ENCODE measurements around the gene TPPP. TPM values are rescaled to one million over a fixed set of nuclear protein-coding genes. Genes with fewer than 3 reads are reported as not detected.

TPPP gene
- total RNA-seq, 1 experiment from 2014 or later, result 3.9 TPM

DNA sequence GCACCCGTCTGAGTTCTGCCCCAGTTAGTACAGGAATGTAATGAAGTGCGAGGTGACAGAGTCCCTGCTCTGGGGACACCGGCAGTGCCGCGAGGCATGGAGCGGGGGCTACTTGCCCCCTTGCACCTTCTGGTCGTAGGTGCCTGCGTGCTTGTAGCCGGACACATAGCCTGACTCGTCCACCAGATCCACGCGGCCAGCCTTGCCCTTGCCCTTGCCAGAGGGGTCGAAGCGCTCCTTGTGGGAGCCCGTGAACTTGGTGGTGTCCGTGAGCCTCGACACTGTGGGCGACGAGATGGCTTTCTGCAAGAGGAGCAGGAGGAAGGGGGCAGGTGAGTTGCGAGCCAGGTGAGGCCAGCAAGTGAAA is 28.2 kb downstream of the TPPP start:
- no peaks in the 10 kb centered on the region for H3K9me2 ChIP-seq (ENCODE audit: insufficient read depth)
- BruUV-seq (replicated peaks), result no TSS peak
- H2AFZ ChIP-seq (ENCODE audit: low read depth, low read length, poor library complexity, severe bottlenecking), result no peak overlapping the region
- peaks cover 5 to 34% of the 10 kb centered on the region in 2 experiments; a peak in 3 of 4 replicates for H3K4me1 ChIP-seq (ENCODE audit: control insufficient read depth in 1 of 2, insufficient read depth in 2 of 2, low read length in 2 of 2)
- H4K20me1 ChIP-seq (ENCODE audit: insufficient read depth), result no peaks in the 10 kb centered on the region
- H3K4me2 ChIP-seq (ENCODE audit: low read length), result no peak overlapping the region
- ChIA-PET RAD21 (ENCODE audit: low non-redundant PET in 1 of 2, low total read pairs in 2 of 2, uncharacterized antibody in 2 of 2, unreplicated experiment in 2 of 2) (no interaction called here), POLR2A (no interaction called here), CTCF (no interaction called here)
- H3K9me3 ChIP-seq (ENCODE audit: control insufficient read depth in 1 of 2, insufficient read depth in 1 of 2, low read depth in 1 of 2, low read length in 2 of 2), result no peaks in the 10 kb centered on the region
- no peak overlapping the region for H3K27ac ChIP-seq (ENCODE audit: low read depth, low read length)
- no peak overlapping the region for H3K4me3 ChIP-seq (replicated peaks in 1 of 2; ENCODE audit: low read depth in 1 of 2, low read length in 2 of 2)
- intact Hi-C loops (cut with micrococcal nuclease), result no loop called here
- DNase-seq (ENCODE audit: low read depth, low spot score) (no peak), ATAC-seq (no peak)
- H3K79me2 ChIP-seq (ENCODE audit: insufficient read depth, low read length), result no peaks in the 10 kb centered on the region
- TF ChIP-seq POLR2A (IDR thresholded peaks at IDR 0.05; ENCODE audit: borderline replicate concordance, extremely low read depth, insufficient read depth, insufficient read length) (no peak), FOSL1 (IDR thresholded peaks at IDR 0.05; ENCODE audit: low read depth) (no peak), SIN3A (IDR thresholded peaks at IDR 0.05; ENCODE audit: low read depth) (no peak), YY1 (IDR thresholded peaks at IDR 0.05; ENCODE audit: extremely low read depth, insufficient replicate concordance, low read depth, low read length) (no peak), POLR2AphosphoS5 (IDR thresholded peaks at IDR 0.05; ENCODE audit: low read depth, low read length) (no peak), ELF1 (IDR thresholded peaks at IDR 0.05; ENCODE audit: borderline replicate concordance, low read depth) (no peak)
- TF ChIP-seq, protein P1, sequence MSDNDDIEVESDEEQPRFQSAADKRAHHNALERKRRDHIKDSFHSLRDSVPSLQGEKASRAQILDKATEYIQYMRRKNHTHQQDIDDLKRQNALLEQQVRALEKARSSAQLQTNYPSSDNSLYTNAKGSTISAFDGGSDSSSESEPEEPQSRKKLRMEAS (IDR thresholded peaks at IDR 0.05), result no peak
- H3K27me3 ChIP-seq (ENCODE audit: insufficient read depth, low read length), result no peaks in the 10 kb centered on the region
- H3K36me3 ChIP-seq (ENCODE audit: control insufficient read depth in 1 of 2, insufficient read depth in 2 of 2, low read length in 2 of 2), result peaks cover 2 to 9% of the 10 kb centered on the region in 2 experiments; a peak in 2 of 4 replicates
- H3K9ac ChIP-seq (ENCODE audit: low read length), result no peak overlapping the region

- DNase-seq (ENCODE audit: low read depth, low spot score), result no peak
- TF ChIP-seq, protein P2, sequence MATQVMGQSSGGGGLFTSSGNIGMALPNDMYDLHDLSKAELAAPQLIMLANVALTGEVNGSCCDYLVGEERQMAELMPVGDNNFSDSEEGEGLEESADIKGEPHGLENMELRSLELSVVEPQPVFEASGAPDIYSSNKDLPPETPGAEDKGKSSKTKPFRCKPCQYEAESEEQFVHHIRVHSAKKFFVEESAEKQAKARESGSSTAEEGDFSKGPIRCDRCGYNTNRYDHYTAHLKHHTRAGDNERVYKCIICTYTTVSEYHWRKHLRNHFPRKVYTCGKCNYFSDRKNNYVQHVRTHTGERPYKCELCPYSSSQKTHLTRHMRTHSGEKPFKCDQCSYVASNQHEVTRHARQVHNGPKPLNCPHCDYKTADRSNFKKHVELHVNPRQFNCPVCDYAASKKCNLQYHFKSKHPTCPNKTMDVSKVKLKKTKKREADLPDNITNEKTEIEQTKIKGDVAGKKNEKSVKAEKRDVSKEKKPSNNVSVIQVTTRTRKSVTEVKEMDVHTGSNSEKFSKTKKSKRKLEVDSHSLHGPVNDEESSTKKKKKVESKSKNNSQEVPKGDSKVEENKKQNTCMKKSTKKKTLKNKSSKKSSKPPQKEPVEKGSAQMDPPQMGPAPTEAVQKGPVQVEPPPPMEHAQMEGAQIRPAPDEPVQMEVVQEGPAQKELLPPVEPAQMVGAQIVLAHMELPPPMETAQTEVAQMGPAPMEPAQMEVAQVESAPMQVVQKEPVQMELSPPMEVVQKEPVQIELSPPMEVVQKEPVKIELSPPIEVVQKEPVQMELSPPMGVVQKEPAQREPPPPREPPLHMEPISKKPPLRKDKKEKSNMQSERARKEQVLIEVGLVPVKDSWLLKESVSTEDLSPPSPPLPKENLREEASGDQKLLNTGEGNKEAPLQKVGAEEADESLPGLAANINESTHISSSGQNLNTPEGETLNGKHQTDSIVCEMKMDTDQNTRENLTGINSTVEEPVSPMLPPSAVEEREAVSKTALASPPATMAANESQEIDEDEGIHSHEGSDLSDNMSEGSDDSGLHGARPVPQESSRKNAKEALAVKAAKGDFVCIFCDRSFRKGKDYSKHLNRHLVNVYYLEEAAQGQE (IDR thresholded peaks at IDR 0.05; ENCODE audit: low read depth), result no peak
- no peak for TF ChIP-seq ATF3 (IDR thresholded peaks at IDR 0.05)
- TF ChIP-seq POLR2AphosphoS5 (IDR thresholded peaks at IDR 0.05; ENCODE audit: low read depth, low read length), result no peak
- no peak overlapping the region for H3K4me3 ChIP-seq (replicated peaks in 1 of 2; ENCODE audit: low read depth in 1 of 2, low read length in 2 of 2)
- no peak overlapping the region for H3K9ac ChIP-seq (ENCODE audit: low read length)
- no peaks in the 10 kb centered on the region for H3K27me3 ChIP-seq (ENCODE audit: insufficient read depth, low read length)
- ChIA-PET POLR2A (no interaction called here), CTCF (no interaction called here), RAD21 (ENCODE audit: low non-redundant PET in 1 of 2, low total read pairs in 2 of 2, uncharacterized antibody in 2 of 2, unreplicated experiment in 2 of 2) (no interaction called here)
- ATAC-seq, result no peak
- no peaks in the 10 kb centered on the region for H3K9me3 ChIP-seq (ENCODE audit: control insufficient read depth in 1 of 2, insufficient read depth in 1 of 2, low read depth in 1 of 2, low read length in 2 of 2)
- H3K9me2 ChIP-seq (ENCODE audit: insufficient read depth), result no peaks in the 10 kb centered on the region
- BruUV-seq (replicated peaks), result no TSS peak
- H3K27ac ChIP-seq (ENCODE audit: low read depth, low read length), result peak overlapping the region; percentile 43; the same call in 1 of the 2 replicates
- intact Hi-C loops (cut with micrococcal nuclease), result no loop called here
- H2AFZ ChIP-seq (ENCODE audit: low read depth, low read length, poor library complexity, severe bottlenecking), result no peak overlapping the region
- H3K4me2 ChIP-seq (ENCODE audit: low read length), result no peak overlapping the region
- peaks cover 5 to 32% of the 10 kb centered on the region in 2 experiments; a peak in 3 of 4 replicates for H3K4me1 ChIP-seq (ENCODE audit: control insufficient read depth in 1 of 2, insufficient read depth in 2 of 2, low read length in 2 of 2)
- peaks cover 2 to 14% of the 10 kb centered on the region in 2 experiments; a peak in 2 of 4 replicates for H3K36me3 ChIP-seq (ENCODE audit: control insufficient read depth in 1 of 2, insufficient read depth in 2 of 2, low read length in 2 of 2)
- no peaks in the 10 kb centered on the region for H4K20me1 ChIP-seq (ENCODE audit: insufficient read depth)
- no peaks in the 10 kb centered on the region for H3K79me2 ChIP-seq (ENCODE audit: insufficient read depth, low read length)
Measured at GRCh38 chr5:664343-664993, 28.7 kb downstream of the TPPP start.
